GM12892 (cell line): ENCODE measurements around the gene GRIA1.

Experiments used
- DNase-seq: peaks from one replicate; pipeline ENCODE4 v3.0.0; 2011; ENCODE audit not compliant: insufficient read length
- FAIRE-seq: peaks from 2 replicates; lab custom pipeline; 2011; peaks lifted over from hg19 to GRCh38; lab: Jason Lieb, UNC
- POLR2A ChIP-seq: IDR thresholded peaks from 2 replicates; pipeline ENCODE4 v1.6.1; 2011; ENCODE audit warnings: low read depth, low read length, control low read depth
- POLR2AphosphoS5 ChIP-seq: IDR thresholded peaks from 2 replicates; pipeline ENCODE4 v1.6.1; 2011; ENCODE audit warnings: low read depth, low read length, control low read depth
- TAF1 ChIP-seq: IDR thresholded peaks from 2 replicates; pipeline ENCODE4 v1.6.1; 2011; ENCODE audit warnings: low read depth, mild to moderate bottlenecking, control low read depth, low read length, borderline replicate concordance

The GRIA1 gene

GRCh38 chr5:153753645-153754432, 263.4 kb downstream of the GRIA1 start:
- no peak for DNase-seq
- no peak for FAIRE-seq
- no peak for TF ChIP-seq TAF1
- TF ChIP-seq POLR2A: no peak
- no peak for TF ChIP-seq POLR2AphosphoS5

DNA sequence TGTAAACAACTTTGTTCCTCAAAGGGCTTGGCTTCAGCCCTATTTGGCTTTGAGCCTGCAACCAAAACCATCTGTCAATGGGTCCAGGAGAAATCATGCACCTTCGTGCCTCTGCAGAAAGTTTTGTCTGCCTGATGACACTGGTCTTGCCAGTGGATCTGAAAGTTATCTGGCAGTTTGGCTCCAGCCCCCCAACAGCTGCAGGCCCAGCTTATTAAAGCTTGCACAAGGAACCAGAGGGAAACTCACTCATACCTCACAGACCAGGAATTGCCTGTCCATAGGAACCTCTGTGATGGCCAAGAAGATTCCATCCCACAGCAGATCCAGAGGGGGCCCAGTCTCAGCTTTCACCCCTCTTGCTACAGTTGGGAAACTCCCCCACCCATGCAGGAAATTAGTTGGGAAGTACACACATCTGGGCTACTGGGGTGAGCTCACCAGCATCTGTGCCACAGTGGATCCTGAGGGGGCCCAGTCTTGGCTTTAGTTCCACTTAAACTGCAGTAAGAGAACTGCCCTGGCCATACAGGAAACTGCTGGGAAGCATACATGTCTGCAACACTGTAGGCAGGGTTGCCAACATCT, 265.5 kb downstream of the GRIA1 start:
- DNase-seq (no peak), FAIRE-seq (no peak)
- TF ChIP-seq POLR2AphosphoS5: no peak
- TF ChIP-seq POLR2A: no peak
- no peak for TF ChIP-seq TAF1

- FAIRE-seq: no peak
- DNase-seq: no peak
Observed at GRCh38 chr5:153756540-153756939, 266.1 kb downstream of the GRIA1 start.

DNA sequence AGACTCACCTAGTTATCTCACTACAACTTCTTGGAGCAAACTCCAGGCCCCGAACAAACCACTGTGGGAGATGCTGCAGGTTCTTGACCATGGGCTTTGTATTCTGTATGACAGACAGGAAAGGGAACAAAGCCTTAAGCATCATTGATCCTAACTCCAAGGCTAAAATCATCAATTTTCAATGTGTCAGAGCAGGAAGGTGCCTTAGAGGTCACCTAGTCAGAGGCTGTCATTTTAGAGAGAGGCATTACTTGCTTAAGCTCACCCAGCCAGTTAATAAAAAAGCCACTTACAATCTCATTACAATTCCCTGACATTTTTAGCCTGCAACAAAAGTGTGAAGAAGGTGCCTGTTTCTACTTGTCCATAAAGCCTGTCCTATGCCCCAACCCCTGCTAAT, 275.5 kb downstream of the GRIA1 start:
- TF ChIP-seq TAF1 (no peak), POLR2AphosphoS5 (no peak), POLR2A (no peak)
- DNase-seq (no peak), FAIRE-seq (no peak)

More at GRCh38 chr5:153756540-153756939, 266.1 kb downstream of the GRIA1 start:
- TF ChIP-seq TAF1 (no peak), POLR2AphosphoS5 (no peak), POLR2A (no peak)

DNA sequence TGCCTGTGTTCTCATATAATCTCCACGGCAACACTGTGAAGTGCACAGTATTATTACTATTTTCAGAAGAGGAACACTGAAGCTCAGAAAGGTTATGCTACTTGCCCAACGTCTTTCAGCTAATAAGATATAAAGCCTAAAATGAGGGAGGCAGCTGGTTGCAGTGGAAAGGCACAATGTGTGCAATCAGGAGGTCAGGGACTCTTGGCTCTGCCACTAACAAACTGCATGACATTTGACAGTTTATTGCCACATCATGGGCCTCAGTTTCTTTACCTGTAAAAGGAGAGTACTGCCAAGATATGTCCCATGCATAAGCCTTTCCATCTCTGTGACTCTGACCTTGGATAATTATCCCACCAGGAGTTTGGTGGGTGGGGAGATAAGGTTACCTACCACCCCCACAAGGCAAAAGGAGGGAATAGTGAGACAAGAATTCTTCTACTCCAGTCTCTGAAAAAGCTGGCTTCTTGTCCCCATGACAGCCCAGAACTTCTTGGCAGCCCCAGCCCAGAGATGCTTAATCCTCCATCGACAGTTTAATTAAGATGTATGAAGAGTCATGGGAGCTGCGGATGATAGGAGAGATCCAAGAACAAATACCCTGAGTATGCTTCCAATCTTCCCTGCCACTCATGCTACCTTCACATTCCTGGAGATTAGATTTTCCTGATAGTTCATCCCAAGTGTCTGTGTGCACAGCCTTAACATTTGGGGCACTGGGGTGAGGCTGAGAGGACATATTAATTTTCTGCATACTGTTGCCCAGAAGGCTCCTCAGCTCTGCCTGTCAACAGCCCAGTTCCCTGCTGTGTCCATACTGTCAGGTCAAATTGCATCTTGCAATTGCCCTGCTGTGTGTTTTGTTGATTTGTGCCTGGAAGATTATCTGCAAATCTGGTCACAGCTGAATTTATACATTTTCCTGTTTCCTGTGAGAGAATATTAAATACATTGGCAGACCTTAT, 277.0 kb downstream of the GRIA1 start:
- no peak for FAIRE-seq
- no peak for DNase-seq
- TF ChIP-seq TAF1: no peak
- no peak for TF ChIP-seq POLR2AphosphoS5
- TF ChIP-seq POLR2A: no peak

GRCh38 chr5:153770066-153770465, 279.6 kb downstream of the GRIA1 start:
- FAIRE-seq: no peak
- DNase-seq: no peak
- TF ChIP-seq TAF1 (no peak), POLR2A (no peak), POLR2AphosphoS5 (no peak)

DNA sequence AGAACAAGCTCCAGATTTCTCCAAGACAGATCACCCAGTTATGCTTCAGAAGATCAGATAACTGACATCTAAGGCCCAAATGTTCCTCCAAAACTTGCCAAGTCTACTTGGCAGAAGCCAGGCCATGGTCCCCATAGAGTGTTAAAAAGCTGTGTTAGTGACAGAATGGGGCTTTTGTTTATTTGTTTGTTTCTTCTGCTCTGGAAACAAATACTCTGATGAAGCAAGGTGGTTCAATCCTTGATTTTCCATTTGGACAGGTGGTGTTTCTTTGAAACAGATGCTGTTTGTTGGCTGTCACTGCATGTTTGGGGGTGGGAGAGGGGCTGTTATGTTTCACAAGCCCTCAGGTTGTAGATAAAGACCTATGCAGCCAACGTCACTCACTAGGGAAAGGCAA, 284.2 kb downstream of the GRIA1 start:
- TF ChIP-seq POLR2A (no peak), TAF1 (no peak), POLR2AphosphoS5 (no peak)
- no peak for FAIRE-seq
- DNase-seq: no peak

- FAIRE-seq (no peak), DNase-seq (no peak)
- TF ChIP-seq TAF1 (no peak), POLR2A (no peak), POLR2AphosphoS5 (no peak)
Observed at GRCh38 chr5:153775923-153776322, 285.5 kb downstream of the GRIA1 start.

- FAIRE-seq (no peak), DNase-seq (no peak)
- no peak for TF ChIP-seq POLR2A
- TF ChIP-seq POLR2AphosphoS5: no peak
- no peak for TF ChIP-seq TAF1
Observed at GRCh38 chr5:153777681-153778581, 287.5 kb downstream of the GRIA1 start.

GRCh38 chr5:153779836-153780235, 289.4 kb downstream of the GRIA1 start:
- no peak for FAIRE-seq
- no peak for DNase-seq
- TF ChIP-seq POLR2A (no peak), POLR2AphosphoS5 (no peak), TAF1 (no peak)
